Measurements from ENCODE around the gene CDH12.

GRCh38 chr5:22669345-22669744 is 183.8 kb downstream of the CDH12 start:
- no peak for TF ChIP-seq POLR2A (IDR thresholded peaks at IDR 0.05)
- TF ChIP-seq, protein P1, sequence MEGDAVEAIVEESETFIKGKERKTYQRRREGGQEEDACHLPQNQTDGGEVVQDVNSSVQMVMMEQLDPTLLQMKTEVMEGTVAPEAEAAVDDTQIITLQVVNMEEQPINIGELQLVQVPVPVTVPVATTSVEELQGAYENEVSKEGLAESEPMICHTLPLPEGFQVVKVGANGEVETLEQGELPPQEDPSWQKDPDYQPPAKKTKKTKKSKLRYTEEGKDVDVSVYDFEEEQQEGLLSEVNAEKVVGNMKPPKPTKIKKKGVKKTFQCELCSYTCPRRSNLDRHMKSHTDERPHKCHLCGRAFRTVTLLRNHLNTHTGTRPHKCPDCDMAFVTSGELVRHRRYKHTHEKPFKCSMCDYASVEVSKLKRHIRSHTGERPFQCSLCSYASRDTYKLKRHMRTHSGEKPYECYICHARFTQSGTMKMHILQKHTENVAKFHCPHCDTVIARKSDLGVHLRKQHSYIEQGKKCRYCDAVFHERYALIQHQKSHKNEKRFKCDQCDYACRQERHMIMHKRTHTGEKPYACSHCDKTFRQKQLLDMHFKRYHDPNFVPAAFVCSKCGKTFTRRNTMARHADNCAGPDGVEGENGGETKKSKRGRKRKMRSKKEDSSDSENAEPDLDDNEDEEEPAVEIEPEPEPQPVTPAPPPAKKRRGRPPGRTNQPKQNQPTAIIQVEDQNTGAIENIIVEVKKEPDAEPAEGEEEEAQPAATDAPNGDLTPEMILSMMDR (IDR thresholded peaks at IDR 0.05): no peak

All from gastroesophageal sphincter (tissue), 3 donors.